ENCODE results near the gene PIP5KL1. TPM values are rescaled to one million over a fixed set of nuclear protein-coding genes. Genes with fewer than 3 reads are reported as not detected.
A peak's percentile ranks its signal among the peaks of the same experiment; 100 is the strongest.

The PIP5KL1 gene
- 0.36 and 1.5 TPM in 2 replicates for total RNA-seq
- 0.87 TPM for polyA plus RNA-seq (2012)

- DNase-seq (ENCODE audit: low read depth), result peak; percentile 87
These were observed at the start of gene PIP5KL1 for GRCh38 chr9:127930231-127931091. PIP5KL1 (minus strand) TSS chr9:127930777; CDS start chr9:127930752, 25 bp downstream.

GRCh38 chr9:127980060-127980705 is 49.6 kb upstream of the PIP5KL1 start:
- DNase-seq (ENCODE audit: low read depth), result no peak

DNA sequence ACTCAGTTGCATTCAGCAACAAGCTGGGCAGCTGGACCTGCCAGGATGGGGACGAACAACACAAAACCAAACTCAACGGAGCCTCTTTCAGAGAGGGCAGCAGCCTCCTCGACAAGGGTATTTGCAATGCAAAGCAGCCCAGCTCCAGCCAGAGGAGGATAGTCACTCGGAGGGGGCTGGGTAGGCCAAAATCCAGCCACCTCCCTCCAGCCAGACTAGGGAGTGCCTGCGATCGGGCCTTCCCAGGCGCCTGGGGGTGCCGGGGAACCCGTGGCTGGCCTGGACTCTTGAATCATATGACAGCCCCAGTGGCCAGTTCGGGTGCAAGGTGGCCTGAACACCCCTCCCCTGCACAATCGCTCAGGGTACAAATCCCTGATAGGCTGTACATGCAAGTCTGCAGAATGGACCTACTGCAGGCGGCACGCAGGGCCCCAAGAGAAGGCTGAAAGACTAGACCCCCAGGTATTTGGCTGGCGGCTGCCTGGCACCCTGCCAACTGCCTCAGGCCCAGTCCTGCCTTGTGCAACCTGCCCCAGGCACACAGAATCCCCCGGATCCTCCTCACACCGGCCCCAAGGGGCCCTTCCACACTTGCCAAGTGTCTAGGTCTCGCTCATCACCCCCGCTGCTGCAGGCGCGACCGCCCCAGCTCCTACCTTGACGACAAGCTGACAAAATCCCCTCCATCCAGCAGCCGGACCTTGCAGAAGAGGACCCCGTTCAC is 48.9 kb upstream of the PIP5KL1 start:
- DNase-seq (ENCODE audit: low read depth), result peak; percentile 35

DNA sequence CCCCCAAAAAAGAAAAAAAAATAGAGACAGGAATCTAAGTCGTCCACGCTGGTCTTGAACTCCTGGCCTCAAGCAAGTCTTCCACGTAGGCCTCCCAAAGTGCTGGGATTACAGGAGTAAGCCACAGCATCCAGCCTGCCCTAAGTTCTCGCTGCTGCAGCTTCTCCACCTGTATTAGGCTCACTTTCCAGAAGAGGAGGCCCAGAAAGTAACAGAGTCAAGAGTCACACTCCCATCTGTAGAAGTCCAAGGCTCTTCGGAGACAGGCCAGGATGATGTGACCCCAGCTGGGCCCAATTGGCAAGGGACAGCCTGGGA is 48.4 kb upstream of the PIP5KL1 start:
- DNase-seq (ENCODE audit: low read depth), result no peak

- DNase-seq (ENCODE audit: low read depth), result peak; percentile 84
These were observed 47.5 kb upstream of the PIP5KL1 start for GRCh38 chr9:127977884-127978647.

- DNase-seq (ENCODE audit: low read depth), result no peak
These were observed 46.7 kb upstream of the PIP5KL1 start for GRCh38 chr9:127977009-127977883.

DNA sequence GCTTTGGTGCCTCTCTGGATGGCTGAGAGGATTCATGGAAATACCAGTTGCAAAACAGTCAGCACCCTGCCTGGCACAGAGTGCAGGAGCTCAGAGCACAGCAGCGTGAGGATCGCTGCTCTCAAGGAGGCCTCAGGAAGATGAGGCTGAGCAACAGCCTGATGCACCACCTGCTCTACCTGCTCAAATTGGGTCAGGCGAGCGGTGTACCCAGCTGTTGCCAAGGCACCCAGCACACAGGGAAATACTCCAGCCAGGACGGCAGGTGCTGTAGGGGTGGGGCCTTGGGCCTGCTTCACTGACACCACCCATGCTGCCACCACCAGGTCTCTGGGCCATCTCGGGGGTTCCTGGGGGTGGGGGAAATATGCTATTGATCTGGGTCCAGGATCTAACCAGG is 45.9 kb upstream of the PIP5KL1 start:
- no peak for DNase-seq (ENCODE audit: low read depth)

- peak; percentile 69 for DNase-seq (ENCODE audit: low read depth)
These were observed 45.1 kb upstream of the PIP5KL1 start for GRCh38 chr9:127975376-127976315.

GRCh38 chr9:127974769-127975261 is 44.2 kb upstream of the PIP5KL1 start:
- no peak for DNase-seq (ENCODE audit: low read depth)

- DNase-seq (ENCODE audit: low read depth), result no peak
These were observed 43.6 kb upstream of the PIP5KL1 start for GRCh38 chr9:127974001-127974768.

DNA sequence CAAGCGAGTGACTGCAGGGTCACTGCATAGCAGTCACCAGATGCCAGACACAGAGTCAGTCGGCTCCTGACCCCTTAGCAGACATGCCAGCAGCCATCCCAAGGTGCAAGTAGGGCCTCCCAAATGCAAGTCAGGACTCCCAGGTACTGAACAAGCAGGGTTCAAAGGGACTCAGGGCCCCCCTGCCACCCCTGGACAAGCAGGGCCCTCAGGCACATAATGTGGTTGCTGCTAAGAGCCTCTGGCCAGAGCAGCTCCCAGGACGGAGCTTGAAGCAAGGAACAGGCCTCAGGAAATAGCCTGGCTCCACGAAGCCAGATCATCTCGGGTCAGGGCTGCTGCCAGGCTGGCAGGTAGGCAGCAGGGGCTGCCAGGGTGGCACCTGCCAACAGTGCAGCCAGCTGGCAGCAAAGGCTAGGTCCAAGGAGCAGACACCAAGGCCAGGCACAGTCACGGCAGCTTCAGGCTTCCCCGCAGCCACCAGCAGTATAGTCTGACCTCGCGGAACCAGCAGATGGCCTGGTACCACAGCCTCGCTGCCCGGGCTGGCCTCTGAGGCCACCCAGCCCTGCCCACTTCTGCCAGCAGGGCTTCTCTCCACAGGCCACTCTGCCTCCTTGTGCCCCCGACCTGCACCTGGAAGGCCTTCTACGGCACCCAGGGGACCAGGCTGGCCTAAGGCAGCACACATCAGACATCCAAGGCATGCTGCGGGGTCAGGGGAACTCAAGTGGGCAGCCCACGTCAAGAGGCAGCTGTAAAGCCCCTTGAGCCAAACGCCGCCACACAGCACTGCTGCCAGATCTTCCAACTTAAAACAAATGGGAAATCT is 42.8 kb upstream of the PIP5KL1 start:
- peak; percentile 48 for DNase-seq (ENCODE audit: low read depth)

GRCh38 chr9:127972236-127972871 is 41.8 kb upstream of the PIP5KL1 start:
- DNase-seq (ENCODE audit: low read depth), result no peak

DNA sequence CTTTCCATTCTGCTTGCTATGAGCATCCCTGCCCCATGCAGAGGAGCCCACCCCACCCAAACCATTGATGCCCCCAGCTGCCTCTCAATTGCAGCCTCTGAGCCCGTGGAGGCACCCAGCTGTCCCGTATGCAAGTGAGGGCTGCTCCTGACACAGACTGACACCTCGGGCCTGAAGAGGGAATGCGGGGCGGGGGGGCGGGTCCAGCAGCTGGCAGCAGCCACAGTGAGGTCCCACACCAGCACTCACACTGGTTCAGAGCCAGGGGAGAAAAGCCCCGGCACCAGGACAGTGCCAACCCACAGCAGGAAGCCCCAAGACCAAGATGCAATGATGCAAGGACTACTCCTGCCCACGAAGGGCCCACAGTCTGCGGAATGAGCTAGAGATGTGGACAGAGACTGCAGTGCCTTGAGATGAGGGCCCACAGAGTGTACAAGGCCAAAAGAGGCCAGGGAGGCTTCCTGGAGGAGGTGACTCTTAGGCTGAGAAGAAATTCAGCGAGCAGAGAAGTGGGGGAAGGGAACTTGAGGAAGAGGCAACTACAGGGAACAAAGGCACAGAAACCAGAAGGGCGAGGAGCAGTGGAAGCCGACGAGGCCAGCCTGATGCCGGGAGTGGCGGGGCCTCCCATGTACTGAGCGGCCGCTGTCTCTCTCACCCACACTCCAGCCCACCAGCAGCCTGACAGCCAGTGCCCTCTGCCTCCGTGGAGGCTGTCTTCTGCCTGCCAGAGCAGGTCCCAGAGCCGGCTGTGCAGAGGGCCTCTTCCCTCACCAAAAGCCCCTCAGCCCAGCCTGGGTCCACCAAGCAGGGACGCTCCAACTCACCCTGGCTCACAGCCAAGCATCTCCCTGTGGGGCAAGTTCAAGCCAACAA is 41.0 kb upstream of the PIP5KL1 start:
- DNase-seq (ENCODE audit: low read depth), result peak; percentile 85

DNA sequence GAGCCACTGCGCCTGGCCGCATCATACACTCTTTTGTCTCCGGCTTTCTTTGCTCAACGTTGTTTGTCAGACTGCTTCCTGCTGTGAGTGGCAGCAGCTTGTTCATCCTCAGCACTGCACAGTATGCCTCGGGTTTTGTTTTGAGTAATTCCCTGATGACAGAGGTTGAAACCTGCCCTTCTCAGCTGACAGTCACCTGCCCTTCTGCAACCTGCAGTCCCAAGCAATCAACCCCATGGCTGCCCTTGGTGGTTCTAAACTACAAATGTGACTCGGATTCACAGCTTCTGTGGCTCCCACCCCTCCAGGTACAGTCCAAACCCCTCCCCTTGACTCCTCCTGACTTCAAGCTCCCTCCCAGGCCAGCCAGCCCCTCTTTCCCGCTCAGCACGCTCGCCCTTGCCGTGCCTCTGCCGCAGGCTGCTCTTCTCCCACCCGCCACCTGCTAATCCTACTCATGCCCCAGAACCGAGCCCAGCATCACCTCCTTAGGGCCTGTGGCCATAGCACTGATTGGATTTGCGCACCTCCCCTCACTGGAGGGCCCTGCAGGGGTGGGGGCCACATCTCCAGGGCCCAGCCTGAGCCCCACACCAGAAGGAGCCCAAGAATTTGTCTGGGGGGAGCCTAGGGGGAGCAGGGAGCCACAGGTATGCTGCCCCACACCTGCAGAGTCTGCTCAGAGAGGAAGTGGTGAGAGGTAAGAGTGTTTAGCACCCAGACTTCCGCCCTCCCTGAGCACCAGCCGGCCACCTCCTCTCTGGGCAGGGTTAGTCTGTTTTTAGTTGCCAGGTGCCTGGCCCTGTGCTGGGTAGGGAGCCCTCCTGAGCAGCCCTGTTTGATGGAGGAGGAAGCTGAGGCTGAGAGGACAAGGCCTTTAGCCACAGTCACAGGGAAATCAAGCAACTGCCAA is 40.1 kb upstream of the PIP5KL1 start:
- no peak for DNase-seq (ENCODE audit: low read depth)
